ENCODE results near the gene TCP11L2.

TCP11L2 gene

GRCh38 chr12:106386813-106387535, 84.4 kb downstream of the TCP11L2 start:
- Histone ChIP-seq H3K27ac (ENCODE audit: poor library complexity, severe bottlenecking) (no peak overlapping the region), H3K27me3 (ENCODE audit: insufficient read depth, poor library complexity, severe bottlenecking) (no peaks in the 10 kb centered on the region), H3K4me3 (ENCODE audit: severe bottlenecking) (no peak overlapping the region), H3K36me3 (ENCODE audit: low read depth) (peaks cover 41% of the 10 kb centered on the region), H3K4me1 (ENCODE audit: insufficient read depth, poor library complexity, severe bottlenecking) (no peaks in the 10 kb centered on the region), H3K9me3 (ENCODE audit: severe bottlenecking) (no peaks in the 10 kb centered on the region)
- ATAC-seq (ENCODE audit: low read depth) (no peak), DNase-seq (ENCODE audit: low spot score) (no peak)
- no peak for TF ChIP-seq CTCF (IDR thresholded peaks at IDR 0.05; ENCODE audit: poor library complexity, severe bottlenecking)

DNA sequence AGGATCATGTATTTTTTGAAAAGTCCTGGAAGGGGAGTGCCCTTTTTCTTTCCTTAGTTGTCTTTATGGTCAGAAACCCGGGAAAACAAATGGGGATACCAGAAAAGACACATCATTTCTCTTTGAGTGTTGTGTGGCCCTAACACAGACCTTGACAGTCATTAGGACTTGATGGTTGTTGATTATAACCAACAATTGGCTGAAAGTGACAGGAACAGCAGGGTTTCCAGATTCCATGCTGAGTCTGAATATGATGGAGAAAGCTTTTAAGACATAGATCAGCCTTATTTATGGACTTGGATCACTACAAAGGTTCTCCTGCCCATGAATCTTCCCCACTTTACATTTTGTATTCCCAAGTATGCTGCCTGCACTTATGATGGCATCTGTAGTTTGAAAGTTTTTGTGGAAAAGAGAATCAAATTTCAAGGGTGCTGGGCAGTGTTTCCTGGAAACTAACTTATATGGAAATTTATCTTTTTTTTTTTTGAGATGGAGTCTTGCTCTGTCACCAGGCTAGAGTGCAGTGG, 85.4 kb downstream of the TCP11L2 start:
- H3K36me3 ChIP-seq (ENCODE audit: low read depth) = peaks cover 32% of the 10 kb centered on the region
- no peak overlapping the region for H3K4me3 ChIP-seq (ENCODE audit: severe bottlenecking)
- no peaks in the 10 kb centered on the region for H3K9me3 ChIP-seq (ENCODE audit: severe bottlenecking)
- ATAC-seq (ENCODE audit: low read depth) (no peak), DNase-seq (ENCODE audit: low spot score) (no peak)
- TF ChIP-seq CTCF (IDR thresholded peaks at IDR 0.05; ENCODE audit: poor library complexity, severe bottlenecking) = no peak
- no peaks in the 10 kb centered on the region for H3K4me1 ChIP-seq (ENCODE audit: insufficient read depth, poor library complexity, severe bottlenecking)
- H3K27ac ChIP-seq (ENCODE audit: poor library complexity, severe bottlenecking) = no peak overlapping the region
- no peaks in the 10 kb centered on the region for H3K27me3 ChIP-seq (ENCODE audit: insufficient read depth, poor library complexity, severe bottlenecking)

- Histone ChIP-seq H3K36me3 (ENCODE audit: low read depth) (peaks cover 29% of the 10 kb centered on the region), H3K4me1 (ENCODE audit: insufficient read depth, poor library complexity, severe bottlenecking) (no peaks in the 10 kb centered on the region), H3K9me3 (ENCODE audit: severe bottlenecking) (no peaks in the 10 kb centered on the region), H3K27ac (ENCODE audit: poor library complexity, severe bottlenecking) (no peak overlapping the region), H3K4me3 (ENCODE audit: severe bottlenecking) (no peak overlapping the region), H3K27me3 (ENCODE audit: insufficient read depth, poor library complexity, severe bottlenecking) (no peaks in the 10 kb centered on the region)
- ATAC-seq (ENCODE audit: low read depth) (no peak), DNase-seq (ENCODE audit: low spot score) (no peak)
- no peak for TF ChIP-seq CTCF (IDR thresholded peaks at IDR 0.05; ENCODE audit: poor library complexity, severe bottlenecking)
Observed at GRCh38 chr12:106389151-106389550, 86.6 kb downstream of the TCP11L2 start.

DNA sequence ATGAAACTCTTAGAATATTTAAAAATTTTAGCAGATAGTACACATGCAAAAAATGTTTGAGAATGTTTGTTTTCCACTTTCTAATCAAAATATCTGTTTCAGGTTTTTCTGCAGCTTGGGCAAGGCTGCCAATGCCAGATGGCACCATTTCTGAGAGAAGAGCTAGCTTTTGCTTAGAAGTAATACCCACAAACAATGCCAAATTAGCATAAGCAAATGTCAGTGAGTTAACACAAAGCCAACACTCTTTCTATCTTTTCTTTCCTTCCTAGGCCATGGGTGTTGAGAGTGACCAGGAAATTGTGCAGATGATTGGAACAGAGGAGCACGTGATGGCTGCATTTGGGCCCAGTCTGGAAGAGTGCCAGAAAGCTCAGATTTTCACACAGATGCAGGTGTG, 90.2 kb downstream of the TCP11L2 start:
- DNase-seq (ENCODE audit: low spot score) (no peak), ATAC-seq (ENCODE audit: low read depth) (no peak)
- Histone ChIP-seq H3K4me1 (ENCODE audit: insufficient read depth, poor library complexity, severe bottlenecking) (no peaks in the 10 kb centered on the region), H3K27me3 (ENCODE audit: insufficient read depth, poor library complexity, severe bottlenecking) (no peaks in the 10 kb centered on the region), H3K4me3 (ENCODE audit: severe bottlenecking) (no peak overlapping the region), H3K9me3 (ENCODE audit: severe bottlenecking) (no peaks in the 10 kb centered on the region), H3K27ac (ENCODE audit: poor library complexity, severe bottlenecking) (no peak overlapping the region), H3K36me3 (ENCODE audit: low read depth) (peaks cover 16% of the 10 kb centered on the region)
- TF ChIP-seq CTCF (IDR thresholded peaks at IDR 0.05; ENCODE audit: poor library complexity, severe bottlenecking) = no peak
